B cell (primary cell): ENCODE results near the gene LYST.

ENCODE experiments used
- CTCF ChIP-seq: fragments of 200-600 bp; IDR thresholded peaks from one replicate; pipeline ENCODE4 v1.8.0; 2022; ENCODE audit warnings: antibody characterized with exemption, mild to moderate bottlenecking
- EZH2 ChIP-seq: IDR thresholded peaks from 2 replicates; pipeline ENCODE4 v1.6.1; 2012; ENCODE audit warnings: borderline replicate concordance, low read depth, mild to moderate bottlenecking, moderate library complexity, low read length; ENCODE audit not compliant: insufficient read depth, poor library complexity, severe bottlenecking

- TF ChIP-seq EZH2 (no peak), CTCF (no peak)
These were observed 157.7 kb downstream of the LYST start for GRCh38 chr1:235709018-235709417.
